GM12864 (cell line): ENCODE data around the gene DDX23.
"Not testable (repeated sequence)": the region's sequence is repeated elsewhere in the genome, so short reads cannot be mapped to it uniquely, and the experiment has no call there.

Experiments used
- DNase-seq: peaks from one replicate; pipeline ENCODE4 v3.0.0-alpha.2; 2011; ENCODE audit warnings: low read depth
- H3K4me3 ChIP-seq: 2 replicates; pipeline ENCODE4 v1.5.1; 2011; ENCODE audit warnings: mild to moderate bottlenecking, low read depth, low read length, control low read depth
- CTCF ChIP-seq: IDR thresholded peaks from 2 replicates; pipeline ENCODE4 v1.5.1; 2011; ENCODE audit warnings: low read depth, mild to moderate bottlenecking, moderate library complexity, low read length, control low read depth, inconsistent platforms; ENCODE audit errors: missing control alignments

DDX23 gene

GRCh38 chr12:48856379-48856778, 4.4 kb upstream of the DDX23 start:
- no peak for TF ChIP-seq CTCF
- no peak overlapping the region for H3K4me3 ChIP-seq
- DNase-seq, result no peak

- not testable (repeated sequence) for H3K4me3 ChIP-seq, DNase-seq
Observed at GRCh38 chr12:48854932-48855331, 3.0 kb upstream of the DDX23 start.

- H3K4me3 ChIP-seq, result no peak overlapping the region
- no peak for TF ChIP-seq CTCF
- no peak for DNase-seq
Observed at GRCh38 chr12:48854488-48854887, 2.5 kb upstream of the DDX23 start.

GRCh38 chr12:48852734-48853688, 1.0 kb upstream of the DDX23 start:
- H3K4me3 ChIP-seq, result peak overlapping the region; percentile 92
- TF ChIP-seq CTCF, result peak; percentile 82
- peak; percentile 83 for DNase-seq

DNA sequence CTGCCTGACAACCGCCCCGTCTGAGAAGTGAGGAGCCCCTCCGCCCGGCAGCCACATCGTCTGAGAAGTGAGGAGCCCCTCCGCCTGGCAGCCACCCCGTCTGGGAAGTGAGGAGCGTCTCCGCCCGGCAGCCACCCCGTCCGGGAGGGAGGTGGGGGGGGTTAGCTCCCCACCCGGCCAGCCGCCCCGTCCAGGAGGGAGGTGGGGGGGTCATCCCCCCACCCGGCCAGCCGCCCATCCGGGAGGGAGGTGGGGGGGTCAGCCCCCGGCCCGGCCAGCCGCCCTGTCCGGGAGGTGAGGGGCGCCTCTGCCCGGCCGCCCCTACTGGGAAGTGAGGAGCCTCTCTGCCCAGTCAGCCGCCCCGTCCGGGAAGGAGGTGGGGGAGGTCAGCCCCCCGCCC, 9.9 kb downstream of the DDX23 start:
- DNase-seq, H3K4me3 ChIP-seq: not testable (repeated sequence)

GRCh38 chr12:48838048-48838447, 13.9 kb downstream of the DDX23 start:
- DNase-seq, result no peak
- H3K4me3 ChIP-seq, result no peak overlapping the region
- no peak for TF ChIP-seq CTCF

- H3K4me3 ChIP-seq, result no peak overlapping the region
- TF ChIP-seq CTCF, result no peak
- no peak for DNase-seq
Observed at GRCh38 chr12:48832321-48833060, 19.5 kb downstream of the DDX23 start.
